GM19099 (cell line): ENCODE measurements around the gene ATP6AP1.

Experiments
- POLR2A ChIP-seq: IDR thresholded peaks from 3 replicates; pipeline ENCODE4 v1.6.1; 2011; ENCODE audit warnings: low read depth; ENCODE audit not compliant: insufficient read length; ENCODE audit errors: extremely low read depth

The ATP6AP1 gene

GRCh38 chrX:154484255-154485149, 56.0 kb downstream of the ATP6AP1 start:
- TF ChIP-seq POLR2A = no peak

- TF ChIP-seq POLR2A = no peak
Measured at GRCh38 chrX:154485150-154486051, 56.9 kb downstream of the ATP6AP1 start.

GRCh38 chrX:154486052-154486395, 57.5 kb downstream of the ATP6AP1 start:
- TF ChIP-seq POLR2A = no peak
